Chondrocyte (in vitro differentiated cells): ENCODE results near the gene BPGM. TPM values are rescaled to one million over a fixed set of nuclear protein-coding genes. Genes with fewer than 3 reads are reported as not detected.

Source experiments
- DNase-seq: peaks from one replicate; pipeline ENCODE4 v3.0.0; 2021; ENCODE audit warnings: mixed read lengths, low spot score
- H3K27ac Mint-ChIP-seq: one replicate; pipeline ENCODE4 v1.8.0; 2021; ENCODE audit warnings: mild to moderate bottlenecking, moderate library complexity, mixed read lengths; ENCODE audit not compliant: unreplicated experiment
- H3K27me3 Mint-ChIP-seq: 2 replicates; pipeline ENCODE4 v1.8.0; 2021; ENCODE audit warnings: low read depth, mixed read lengths
- H3K36me3 Mint-ChIP-seq: 2 replicates; pipeline ENCODE4 v1.8.0; 2021; ENCODE audit warnings: low read depth, mixed read lengths
- H3K4me1 Mint-ChIP-seq: 2 replicates; pipeline ENCODE4 v1.8.0; 2021; ENCODE audit warnings: low read depth, mild to moderate bottlenecking, mixed read lengths
- H3K4me3 Mint-ChIP-seq: one replicate; pipeline ENCODE4 v1.8.0; 2021; ENCODE audit warnings: mild to moderate bottlenecking, moderate library complexity, mixed read lengths; ENCODE audit not compliant: unreplicated experiment
- H3K9me3 Mint-ChIP-seq: 2 replicates; pipeline ENCODE4 v1.8.0; 2021; ENCODE audit warnings: low read depth, mixed read lengths
- CTCF ChIP-seq: fragments of 200-600 bp; sonication (generic); IDR thresholded peaks from 2 replicates; pipeline ENCODE4 v1.5.0; 2021; ENCODE audit warnings: antibody characterized with exemption, mild to moderate bottlenecking, moderate library complexity
- total RNA-seq: library from RNA; stranded (reverse); gene quantifications from 3 replicates; pipeline ENCODE4 v1.2.1, GENCODE V29; 2021

Gene BPGM
- total RNA-seq, 1 donor from 2014 or later: 29.6 TPM

GRCh38 chr7:134618756-134619530 is 27.7 kb upstream of the BPGM start:
- Mint-ChIP-seq H3K4me1 (peaks cover 51% of the 10 kb centered on the region), H3K27ac (peak overlapping the region; percentile 88), H3K27me3 (no peaks in the 10 kb centered on the region), H3K4me3 (no peak overlapping the region), H3K9me3 (no peaks in the 10 kb centered on the region), H3K36me3 (no peaks in the 10 kb centered on the region)
- TF ChIP-seq CTCF: no peak
- no peak for DNase-seq

- H3K36me3 Mint-ChIP-seq: no peaks in the 10 kb centered on the region
- no peaks in the 10 kb centered on the region for H3K9me3 Mint-ChIP-seq
- H3K4me1 Mint-ChIP-seq: peaks cover 44% of the 10 kb centered on the region
- peak overlapping the region; percentile 88 for H3K27ac Mint-ChIP-seq
- no peak overlapping the region for H3K4me3 Mint-ChIP-seq
- H3K27me3 Mint-ChIP-seq: no peaks in the 10 kb centered on the region
- DNase-seq: no peak
- TF ChIP-seq CTCF: no peak
Measured at GRCh38 chr7:134619627-134620331, 26.9 kb upstream of the BPGM start.

GRCh38 chr7:134622303-134622995 is 24.2 kb upstream of the BPGM start:
- Mint-ChIP-seq H3K27me3 (peaks cover 4% of the 10 kb centered on the region), H3K4me3 (no peak overlapping the region), H3K9me3 (no peaks in the 10 kb centered on the region), H3K36me3 (no peaks in the 10 kb centered on the region), H3K4me1 (peaks cover 30% of the 10 kb centered on the region), H3K27ac (no peak overlapping the region)
- no peak for DNase-seq
- TF ChIP-seq CTCF: no peak

GRCh38 chr7:134623193-134623592 is 23.5 kb upstream of the BPGM start:
- no peak overlapping the region for H3K27ac Mint-ChIP-seq
- no peak for TF ChIP-seq CTCF
- H3K4me1 Mint-ChIP-seq: peaks cover 26% of the 10 kb centered on the region
- peaks cover 2% of the 10 kb centered on the region for H3K36me3 Mint-ChIP-seq
- H3K9me3 Mint-ChIP-seq: no peaks in the 10 kb centered on the region
- peaks cover 6% of the 10 kb centered on the region for H3K27me3 Mint-ChIP-seq
- H3K4me3 Mint-ChIP-seq: no peak overlapping the region
- no peak for DNase-seq

GRCh38 chr7:134625550-134625949 is 21.1 kb upstream of the BPGM start:
- no peak overlapping the region for H3K27ac Mint-ChIP-seq

More at GRCh38 chr7:134625550-134625949, 21.1 kb upstream of the BPGM start:
- Mint-ChIP-seq H3K4me1 (peaks cover 6% of the 10 kb centered on the region), H3K27me3 (peaks cover 9% of the 10 kb centered on the region), H3K4me3 (no peak overlapping the region), H3K36me3 (peaks cover 2% of the 10 kb centered on the region), H3K9me3 (no peaks in the 10 kb centered on the region)
- DNase-seq: no peak
- no peak for TF ChIP-seq CTCF
